Neural cell (in vitro differentiated cells): ENCODE results near the gene VIM. TPM values are rescaled to one million over a fixed set of nuclear protein-coding genes. Genes with fewer than 3 reads are reported as not detected.

Experiments
- H2AFZ ChIP-seq: fragments of 200-600, 300-800 bp; sonication (generic), shearing (Covaris generic); 2 replicates; pipeline ENCODE4 v1.6.0; 2014; ENCODE audit warnings: low read depth, mild to moderate bottlenecking, antibody characterized with exemption, low read length, moderate library complexity
- H3F3A ChIP-seq: fragments of 200-600 bp; shearing (Covaris generic); 2 replicates; pipeline ENCODE4 v1.6.1; 2016; ENCODE audit warnings: mild to moderate bottlenecking, moderate library complexity, mixed read lengths, antibody characterized with exemption, low read length; ENCODE audit not compliant: insufficient read depth, poor library complexity, severe bottlenecking
- H3K27ac ChIP-seq: fragments of 200-600, 300-800 bp; sonication (generic), shearing (Covaris generic); 2 replicates; pipeline ENCODE4 v1.5.1; 2014; ENCODE audit warnings: mild to moderate bottlenecking, low read length, moderate library complexity
- H3K27me3 ChIP-seq: fragments of 300-800, 200-600 bp; sonication (generic), shearing (Covaris generic); 2 replicates; pipeline ENCODE4 v1.6.0; 2014; ENCODE audit warnings: mild to moderate bottlenecking, low read depth, low read length, moderate library complexity; ENCODE audit not compliant: insufficient read depth
- H3K36me3 ChIP-seq: fragments of 300-800, 200-600 bp; sonication (generic), shearing (Covaris generic); 2 replicates; pipeline ENCODE4 v1.5.1; 2014; ENCODE audit warnings: mild to moderate bottlenecking, antibody characterized with exemption, low read length, moderate library complexity; ENCODE audit not compliant: insufficient read depth
- H3K4me2 ChIP-seq: fragments of 300-800, 200-600 bp; sonication (generic), shearing (Covaris generic); 2 replicates; pipeline ENCODE4 v1.6.0; 2014; ENCODE audit warnings: mild to moderate bottlenecking, low read length
- H3K4me3 ChIP-seq: fragments of 300-800, 200-600 bp; sonication (generic), shearing (Covaris generic); 2 replicates; pipeline ENCODE4 v1.5.1; 2014; ENCODE audit warnings: mild to moderate bottlenecking, low read length, moderate library complexity
- H3K79me2 ChIP-seq: fragments of 200-600 bp; shearing (Covaris generic); replicated peaks from 2 replicates; pipeline ENCODE4 v1.6.0; 2014; ENCODE audit warnings: mild to moderate bottlenecking, low read length, moderate library complexity; ENCODE audit not compliant: insufficient read depth
- H3K9ac ChIP-seq: fragments of 300-800, 200-600 bp; sonication (generic), shearing (Covaris generic); 2 replicates; pipeline ENCODE4 v1.6.1; 2016; ENCODE audit warnings: mild to moderate bottlenecking, low read length, mixed read lengths
- H3K9me2 ChIP-seq: fragments of 200-600 bp; shearing (Covaris generic); 2 replicates; pipeline ENCODE4 v1.6.1; 2016; ENCODE audit warnings: mild to moderate bottlenecking, low read length, mixed read lengths; ENCODE audit not compliant: insufficient read depth
- H3K9me3 ChIP-seq: fragments of 200-600, 300-800 bp; sonication (generic), shearing (Covaris generic); 2 replicates; pipeline ENCODE4 v1.6.1; 2016; ENCODE audit warnings: mild to moderate bottlenecking, mixed run types, low read length, moderate library complexity, mixed read lengths
- H4K20me1 ChIP-seq: fragments of 200-600 bp; shearing (Covaris generic); 2 replicates; pipeline ENCODE4 v1.6.1; 2016; ENCODE audit warnings: mild to moderate bottlenecking, mixed run types; ENCODE audit not compliant: insufficient read depth
- EP300 ChIP-seq: fragments of 450-650 bp; conservative IDR thresholded peaks from 2 replicates; pipeline ENCODE4 v1.6.1; 2014; ENCODE audit warnings: antibody characterized with exemption, mild to moderate bottlenecking, moderate library complexity; ENCODE audit not compliant: poor library complexity, severe bottlenecking
- EZH2 ChIP-seq: fragments of 200-600, 300-800 bp; shearing (Covaris generic), sonication (generic); IDR thresholded peaks from 2 replicates; pipeline ENCODE4 v1.6.1; 2014; ENCODE audit warnings: antibody characterized with exemption, low read length, borderline replicate concordance, mild to moderate bottlenecking; ENCODE audit not compliant: insufficient read depth, poor library complexity, severe bottlenecking
- MXI1 ChIP-seq: fragments of 450-650 bp; conservative IDR thresholded peaks from 2 replicates; pipeline ENCODE4 v1.6.1; 2014; ENCODE audit warnings: antibody characterized with exemption, mild to moderate bottlenecking; ENCODE audit not compliant: poor library complexity, severe bottlenecking
- POLR2AphosphoS5 ChIP-seq: IDR thresholded peaks from 2 replicates; pipeline ENCODE4 v1.6.1; 2012
- RAD21 ChIP-seq: fragments of 450-650 bp; conservative IDR thresholded peaks from 2 replicates; pipeline ENCODE4 v1.6.1; 2014; ENCODE audit warnings: antibody characterized with exemption, mild to moderate bottlenecking, moderate library complexity
- REST ChIP-seq: IDR thresholded peaks from 2 replicates; pipeline ENCODE4 v1.6.1; 2012; ENCODE audit warnings: borderline replicate concordance
- SMC3 ChIP-seq: fragments of 450-650 bp; conservative IDR thresholded peaks from 2 replicates; pipeline ENCODE4 v1.6.1; 2014; ENCODE audit warnings: antibody characterized with exemption, mild to moderate bottlenecking, moderate library complexity; ENCODE audit not compliant: poor library complexity
- TAF1 ChIP-seq: IDR thresholded peaks from 2 replicates; pipeline ENCODE4 v1.6.1; 2012; ENCODE audit warnings: low read depth
- polyA plus RNA-seq: library from polyadenylated mRNA; depleted of rRNA; stranded (reverse); fragments of >200 nt; gene quantifications from 2 replicates; pipeline ENCODE4 v1.2.3, GENCODE V29; 2014
- TF ChIP-seq, protein P1 (sequence below): fragments of 450-650 bp; IDR thresholded peaks from 2 replicates; pipeline ENCODE4 v1.5.1; 2014; ENCODE audit warnings: antibody characterized with exemption, mild to moderate bottlenecking, moderate library complexity; ENCODE audit not compliant: poor library complexity, severe bottlenecking

VIM gene
- polyA plus RNA-seq, 1 donor from 2014 or later = 170 TPM

GRCh38 chr10:17244700-17245365, 16.8 kb downstream of the VIM start:
- Histone ChIP-seq H3K9me2 (no peaks in the 10 kb centered on the region), H3K27me3 (no peaks in the 10 kb centered on the region), H3K27ac (no peak overlapping the region), H4K20me1 (no peaks in the 10 kb centered on the region), H3K4me3 (no peak overlapping the region), H3K36me3 (no peaks in the 10 kb centered on the region), H3F3A (no peaks in the 10 kb centered on the region), H3K9ac (no peak overlapping the region), H2AFZ (no peak overlapping the region), H3K79me2 (no peaks in the 10 kb centered on the region), H3K9me3 (no peaks in the 10 kb centered on the region), H3K4me2 (no peak overlapping the region)
- TF ChIP-seq RAD21 (no peak), TAF1 (no peak), REST (no peak)
- TF ChIP-seq, protein P1, sequence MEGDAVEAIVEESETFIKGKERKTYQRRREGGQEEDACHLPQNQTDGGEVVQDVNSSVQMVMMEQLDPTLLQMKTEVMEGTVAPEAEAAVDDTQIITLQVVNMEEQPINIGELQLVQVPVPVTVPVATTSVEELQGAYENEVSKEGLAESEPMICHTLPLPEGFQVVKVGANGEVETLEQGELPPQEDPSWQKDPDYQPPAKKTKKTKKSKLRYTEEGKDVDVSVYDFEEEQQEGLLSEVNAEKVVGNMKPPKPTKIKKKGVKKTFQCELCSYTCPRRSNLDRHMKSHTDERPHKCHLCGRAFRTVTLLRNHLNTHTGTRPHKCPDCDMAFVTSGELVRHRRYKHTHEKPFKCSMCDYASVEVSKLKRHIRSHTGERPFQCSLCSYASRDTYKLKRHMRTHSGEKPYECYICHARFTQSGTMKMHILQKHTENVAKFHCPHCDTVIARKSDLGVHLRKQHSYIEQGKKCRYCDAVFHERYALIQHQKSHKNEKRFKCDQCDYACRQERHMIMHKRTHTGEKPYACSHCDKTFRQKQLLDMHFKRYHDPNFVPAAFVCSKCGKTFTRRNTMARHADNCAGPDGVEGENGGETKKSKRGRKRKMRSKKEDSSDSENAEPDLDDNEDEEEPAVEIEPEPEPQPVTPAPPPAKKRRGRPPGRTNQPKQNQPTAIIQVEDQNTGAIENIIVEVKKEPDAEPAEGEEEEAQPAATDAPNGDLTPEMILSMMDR = no peak

DNA sequence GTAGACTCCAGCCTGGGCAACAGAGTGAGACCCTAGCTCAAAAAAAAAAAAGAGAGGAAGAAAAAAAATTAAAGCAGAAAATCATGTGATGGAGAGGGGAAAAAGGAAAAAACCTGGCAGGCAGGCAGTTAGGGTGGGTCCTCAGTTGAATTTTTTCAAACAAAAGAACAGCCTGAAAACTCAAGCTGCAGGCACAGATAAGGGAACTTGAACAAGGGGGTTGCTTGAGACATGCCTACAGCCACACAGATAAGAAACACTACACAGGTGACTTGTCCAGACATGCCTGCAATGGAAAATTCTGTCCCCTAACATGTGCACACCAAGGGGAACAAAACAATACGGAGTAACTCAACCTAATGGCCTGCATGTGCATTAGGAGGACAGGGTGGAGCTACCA, 19.2 kb downstream of the VIM start:
- no peaks in the 10 kb centered on the region for H3K79me2 ChIP-seq
- no peak overlapping the region for H3K4me2 ChIP-seq
- H3K9me3 ChIP-seq = no peaks in the 10 kb centered on the region
- TF ChIP-seq POLR2AphosphoS5 (no peak), EP300 (no peak), EZH2 (no peak), TAF1 (no peak)
- no peak overlapping the region for H2AFZ ChIP-seq
- H3K36me3 ChIP-seq = no peaks in the 10 kb centered on the region
- no peak overlapping the region for H3K4me3 ChIP-seq
- H3F3A ChIP-seq = no peaks in the 10 kb centered on the region
- no peak overlapping the region for H3K27ac ChIP-seq
- no peaks in the 10 kb centered on the region for H3K9me2 ChIP-seq
- H3K9ac ChIP-seq = no peak overlapping the region
- H4K20me1 ChIP-seq = no peaks in the 10 kb centered on the region
- H3K27me3 ChIP-seq = no peaks in the 10 kb centered on the region

DNA sequence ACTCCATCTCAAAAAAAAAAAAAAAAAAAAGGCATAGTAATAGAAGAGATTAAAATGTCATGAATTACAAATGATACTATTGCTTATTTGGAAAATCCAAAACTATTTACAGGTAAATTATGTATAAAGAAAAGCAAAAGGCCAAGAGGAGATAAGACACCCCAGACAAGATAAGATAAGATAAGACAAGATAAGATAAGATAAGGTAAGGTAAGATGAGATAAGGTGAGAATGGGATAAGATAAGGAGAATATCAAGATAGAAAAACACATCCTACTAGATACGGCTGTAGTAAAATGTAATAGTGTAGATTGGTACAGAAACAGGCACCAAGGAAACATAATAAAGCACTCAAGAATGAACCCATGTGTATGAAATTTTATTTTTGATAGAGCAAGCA, 20.9 kb downstream of the VIM start:
- Histone ChIP-seq H4K20me1 (no peaks in the 10 kb centered on the region), H3K36me3 (no peaks in the 10 kb centered on the region), H2AFZ (no peak overlapping the region), H3K9me2 (no peaks in the 10 kb centered on the region), H3K9ac (no peak overlapping the region), H3F3A (no peaks in the 10 kb centered on the region), H3K4me3 (no peak overlapping the region), H3K9me3 (no peaks in the 10 kb centered on the region), H3K79me2 (no peaks in the 10 kb centered on the region), H3K27me3 (no peaks in the 10 kb centered on the region), H3K27ac (no peak overlapping the region), H3K4me2 (no peak overlapping the region)
- no peak for TF ChIP-seq MXI1
- TF ChIP-seq, protein P1 = no peak
- no peak for TF ChIP-seq EZH2
- no peak for TF ChIP-seq SMC3
- no peak for TF ChIP-seq REST
- no peak for TF ChIP-seq EP300
- no peak for TF ChIP-seq POLR2AphosphoS5
- TF ChIP-seq RAD21 = no peak
- TF ChIP-seq TAF1 = no peak
